Stimulated activated CD8-positive, alpha-beta memory T cell treated with anti-CD3 and anti-CD28 coated beads, Interleukin-7, amount 100 ng/mL, for 1 hour (primary cell): ENCODE data around the gene WDR37.
"Not testable (repeated sequence)": the region's sequence is repeated elsewhere in the genome, so short reads cannot be mapped to it uniquely, and the experiment has no call there.

Experiments used
- DNase-seq, 2 donors: peaks; one replicate each; pipeline ENCODE4 v3.0.0-alpha.2; 2020; ENCODE audit warnings: low read depth in 2 of 2

Gene WDR37

GRCh38 chr10:1153251-1153763 is 97.1 kb downstream of the WDR37 start:
- no peak for DNase-seq

- no peak for DNase-seq
Measured at GRCh38 chr10:1153805-1154351, 97.7 kb downstream of the WDR37 start.

GRCh38 chr10:1154531-1155295 is 98.5 kb downstream of the WDR37 start:
- DNase-seq: no peak

GRCh38 chr10:1155791-1156615 is 99.8 kb downstream of the WDR37 start:
- DNase-seq: no peak

- no peak for DNase-seq
Measured at GRCh38 chr10:1156616-1156886, 100.4 kb downstream of the WDR37 start.

- DNase-seq: no peak
Measured at GRCh38 chr10:1156921-1157614, 100.9 kb downstream of the WDR37 start.

- DNase-seq: no peak
Measured at GRCh38 chr10:1157615-1157933, 101.4 kb downstream of the WDR37 start.

- DNase-seq: no peak
Measured at GRCh38 chr10:1158066-1158465, 101.9 kb downstream of the WDR37 start.

GRCh38 chr10:1158536-1158935 is 102.4 kb downstream of the WDR37 start:
- DNase-seq: not testable (repeated sequence)

GRCh38 chr10:1159131-1160061 is 103.2 kb downstream of the WDR37 start:
- DNase-seq: no peak

GRCh38 chr10:1160561-1161314 is 104.6 kb downstream of the WDR37 start:
- no peak for DNase-seq

GRCh38 chr10:1161315-1161673 is 105.1 kb downstream of the WDR37 start:
- not testable (repeated sequence) for DNase-seq

- DNase-seq: no peak
Measured at GRCh38 chr10:1162481-1163203, 106.5 kb downstream of the WDR37 start.

- DNase-seq: no peak
Measured at GRCh38 chr10:1163204-1163660, 107.0 kb downstream of the WDR37 start.

- no peak for DNase-seq
Measured at GRCh38 chr10:1163831-1164230, 107.6 kb downstream of the WDR37 start.

- DNase-seq: no peak
Measured at GRCh38 chr10:1166101-1166827, 110.1 kb downstream of the WDR37 start.

- no peak for DNase-seq
Measured at GRCh38 chr10:1166828-1167275, 110.7 kb downstream of the WDR37 start.

- no peak for DNase-seq
Measured at GRCh38 chr10:1168763-1169162, 112.6 kb downstream of the WDR37 start.
